Activated naive CD8-positive, alpha-beta T cell (primary cell): ENCODE results near the gene CHIT1.

ENCODE experiments used
- H3K27ac Mint-ChIP-seq: one replicate; pipeline ENCODE4 v1.8.0; 2021; ENCODE audit warnings: mixed read lengths
- H3K27me3 Mint-ChIP-seq: one replicate; pipeline ENCODE4 v1.8.0; 2021; ENCODE audit warnings: mixed read lengths
- H3K36me3 Mint-ChIP-seq: one replicate; pipeline ENCODE4 v1.8.0; 2021; ENCODE audit warnings: mixed read lengths
- H3K4me1 Mint-ChIP-seq: one replicate; pipeline ENCODE4 v1.8.0; 2021; ENCODE audit warnings: low read depth, mixed read lengths
- H3K4me3 Mint-ChIP-seq: one replicate; pipeline ENCODE4 v1.8.0; 2021; ENCODE audit warnings: mild to moderate bottlenecking, mixed read lengths
- H3K9me3 Mint-ChIP-seq: one replicate; pipeline ENCODE4 v1.8.0; 2021; ENCODE audit warnings: low read depth, mixed read lengths

CHIT1 gene

GRCh38 chr1:203180611-203181330 is 48.7 kb downstream of the CHIT1 start:
- Mint-ChIP-seq H3K4me1 (no peaks in the 10 kb centered on the region), H3K36me3 (no peaks in the 10 kb centered on the region), H3K27me3 (no peaks in the 10 kb centered on the region), H3K9me3 (no peaks in the 10 kb centered on the region), H3K4me3 (no peak overlapping the region), H3K27ac (no peak overlapping the region)

- no peaks in the 10 kb centered on the region for H3K36me3 Mint-ChIP-seq
- no peaks in the 10 kb centered on the region for H3K9me3 Mint-ChIP-seq
- H3K27me3 Mint-ChIP-seq, result no peaks in the 10 kb centered on the region
- H3K4me1 Mint-ChIP-seq, result no peaks in the 10 kb centered on the region
- H3K4me3 Mint-ChIP-seq, result no peak overlapping the region
- no peak overlapping the region for H3K27ac Mint-ChIP-seq
Observed at GRCh38 chr1:203179667-203180005, 49.8 kb downstream of the CHIT1 start.

- no peaks in the 10 kb centered on the region for H3K27me3 Mint-ChIP-seq
- no peaks in the 10 kb centered on the region for H3K9me3 Mint-ChIP-seq
- H3K27ac Mint-ChIP-seq, result no peak overlapping the region
- H3K36me3 Mint-ChIP-seq, result no peaks in the 10 kb centered on the region
- H3K4me3 Mint-ChIP-seq, result no peak overlapping the region
- no peaks in the 10 kb centered on the region for H3K4me1 Mint-ChIP-seq
Observed at GRCh38 chr1:203178821-203179666, 50.4 kb downstream of the CHIT1 start.

- Mint-ChIP-seq H3K9me3 (no peaks in the 10 kb centered on the region), H3K4me1 (no peaks in the 10 kb centered on the region)
Observed at GRCh38 chr1:203178083-203178482, 51.4 kb downstream of the CHIT1 start.

GRCh38 chr1:203177470-203178039 is 51.9 kb downstream of the CHIT1 start:
- no peaks in the 10 kb centered on the region for H3K27me3 Mint-ChIP-seq
- H3K4me1 Mint-ChIP-seq, result no peaks in the 10 kb centered on the region
- H3K27ac Mint-ChIP-seq, result no peak overlapping the region
- no peaks in the 10 kb centered on the region for H3K36me3 Mint-ChIP-seq
- H3K4me3 Mint-ChIP-seq, result no peak overlapping the region
- H3K9me3 Mint-ChIP-seq, result no peaks in the 10 kb centered on the region

More at GRCh38 chr1:203178083-203178482, 51.4 kb downstream of the CHIT1 start:
- Mint-ChIP-seq H3K27me3 (no peaks in the 10 kb centered on the region), H3K36me3 (no peaks in the 10 kb centered on the region), H3K27ac (no peak overlapping the region), H3K4me3 (no peak overlapping the region)

GRCh38 chr1:203177036-203177405 is 52.5 kb downstream of the CHIT1 start:
- Mint-ChIP-seq H3K9me3 (no peaks in the 10 kb centered on the region), H3K27me3 (no peaks in the 10 kb centered on the region), H3K4me3 (no peak overlapping the region), H3K36me3 (no peaks in the 10 kb centered on the region), H3K27ac (no peak overlapping the region), H3K4me1 (no peaks in the 10 kb centered on the region)

- H3K4me3 Mint-ChIP-seq, result no peak overlapping the region
- no peaks in the 10 kb centered on the region for H3K9me3 Mint-ChIP-seq
Observed at GRCh38 chr1:203176273-203177035, 53.0 kb downstream of the CHIT1 start.

GRCh38 chr1:203175827-203176241 is 53.6 kb downstream of the CHIT1 start:
- Mint-ChIP-seq H3K9me3 (no peaks in the 10 kb centered on the region), H3K27me3 (no peaks in the 10 kb centered on the region), H3K36me3 (no peaks in the 10 kb centered on the region), H3K4me3 (no peak overlapping the region), H3K27ac (no peak overlapping the region), H3K4me1 (no peaks in the 10 kb centered on the region)

More at GRCh38 chr1:203176273-203177035, 53.0 kb downstream of the CHIT1 start:
- no peaks in the 10 kb centered on the region for H3K4me1 Mint-ChIP-seq
- no peaks in the 10 kb centered on the region for H3K36me3 Mint-ChIP-seq
- no peaks in the 10 kb centered on the region for H3K27me3 Mint-ChIP-seq
- H3K27ac Mint-ChIP-seq, result no peak overlapping the region

GRCh38 chr1:203175237-203175826 is 54.1 kb downstream of the CHIT1 start, which contains the start of gene MYBPH:
TSS of gene MYBPH (minus strand) at chr1:203175826. CDS start at chr1:203175755, 71 bp downstream.
- Mint-ChIP-seq H3K27me3 (no peaks in the 10 kb centered on the region), H3K9me3 (no peaks in the 10 kb centered on the region), H3K4me3 (no peak within 1 kb of the TSS), H3K27ac (no peak within 1 kb of the TSS), H3K36me3 (no peaks in the 10 kb centered on the region), H3K4me1 (no peaks in the 10 kb centered on the region)

- no peaks in the 10 kb centered on the region for H3K9me3 Mint-ChIP-seq
- H3K36me3 Mint-ChIP-seq, result no peaks in the 10 kb centered on the region
- H3K27ac Mint-ChIP-seq, result no peak overlapping the region
- no peaks in the 10 kb centered on the region for H3K4me1 Mint-ChIP-seq
- no peaks in the 10 kb centered on the region for H3K27me3 Mint-ChIP-seq
- no peak overlapping the region for H3K4me3 Mint-ChIP-seq
Observed at GRCh38 chr1:203174324-203174985, 55.0 kb downstream of the CHIT1 start.

GRCh38 chr1:203173566-203173965 is 55.9 kb downstream of the CHIT1 start:
- no peaks in the 10 kb centered on the region for H3K36me3 Mint-ChIP-seq
- no peak overlapping the region for H3K27ac Mint-ChIP-seq
- no peaks in the 10 kb centered on the region for H3K27me3 Mint-ChIP-seq
- H3K4me3 Mint-ChIP-seq, result no peak overlapping the region
- H3K4me1 Mint-ChIP-seq, result no peaks in the 10 kb centered on the region
- no peaks in the 10 kb centered on the region for H3K9me3 Mint-ChIP-seq

- no peak overlapping the region for H3K27ac Mint-ChIP-seq
- H3K27me3 Mint-ChIP-seq, result no peaks in the 10 kb centered on the region
- H3K4me3 Mint-ChIP-seq, result no peak overlapping the region
- H3K36me3 Mint-ChIP-seq, result no peaks in the 10 kb centered on the region
- no peaks in the 10 kb centered on the region for H3K9me3 Mint-ChIP-seq
- H3K4me1 Mint-ChIP-seq, result no peaks in the 10 kb centered on the region
Observed at GRCh38 chr1:203173011-203173555, 56.4 kb downstream of the CHIT1 start.

GRCh38 chr1:203172184-203173010 is 57.1 kb downstream of the CHIT1 start:
- H3K36me3 Mint-ChIP-seq, result no peaks in the 10 kb centered on the region
- no peaks in the 10 kb centered on the region for H3K27me3 Mint-ChIP-seq

More at GRCh38 chr1:203172184-203173010, 57.1 kb downstream of the CHIT1 start:
- H3K27ac Mint-ChIP-seq, result no peak overlapping the region
- no peaks in the 10 kb centered on the region for H3K9me3 Mint-ChIP-seq
- no peaks in the 10 kb centered on the region for H3K4me1 Mint-ChIP-seq
- H3K4me3 Mint-ChIP-seq, result no peak overlapping the region
